Middle frontal gyrus (tissue), 1 donor: ENCODE results near the gene TAS2R41.

ENCODE experiments used
- DNase-seq: peaks from one replicate; pipeline ENCODE4 v3.0.0-alpha.2; 2015; ENCODE audit warnings: low spot score; ENCODE audit errors: extremely low spot score

Gene TAS2R41

DNA sequence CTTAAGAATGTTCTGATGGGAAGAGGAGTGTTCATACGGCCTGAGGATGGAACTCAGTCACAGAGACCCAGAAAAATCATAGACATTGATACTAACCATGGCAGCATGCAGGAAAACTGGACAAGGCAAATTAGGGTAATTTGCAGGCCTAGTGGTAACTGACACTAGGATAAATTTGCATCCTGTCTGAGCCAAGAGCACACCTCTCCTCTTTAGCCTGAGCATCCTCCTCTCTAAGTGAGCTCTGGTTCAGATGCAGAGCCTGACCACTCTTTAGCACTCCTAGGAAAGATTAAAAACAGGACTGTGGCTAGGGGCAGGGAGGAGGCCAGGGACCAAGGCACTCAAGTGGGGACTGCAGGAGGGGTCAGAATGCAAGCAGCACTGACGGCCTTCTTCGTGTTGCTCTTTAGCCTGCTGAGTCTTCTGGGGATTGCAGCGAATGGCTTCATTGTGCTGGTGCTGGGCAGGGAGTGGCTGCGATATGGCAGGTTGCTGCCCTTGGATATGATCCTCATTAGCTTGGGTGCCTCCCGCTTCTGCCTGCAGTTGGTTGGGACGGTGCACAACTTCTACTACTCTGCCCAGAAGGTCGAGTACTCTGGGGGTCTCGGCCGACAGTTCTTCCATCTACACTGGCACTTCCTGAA is at the start of gene TAS2R41:
TSS of gene TAS2R41 (plus strand) at position 373 of the 650 bp plus-strand sequence. CDS start at position 373, 0 bp downstream.
- no peak for DNase-seq

DNA sequence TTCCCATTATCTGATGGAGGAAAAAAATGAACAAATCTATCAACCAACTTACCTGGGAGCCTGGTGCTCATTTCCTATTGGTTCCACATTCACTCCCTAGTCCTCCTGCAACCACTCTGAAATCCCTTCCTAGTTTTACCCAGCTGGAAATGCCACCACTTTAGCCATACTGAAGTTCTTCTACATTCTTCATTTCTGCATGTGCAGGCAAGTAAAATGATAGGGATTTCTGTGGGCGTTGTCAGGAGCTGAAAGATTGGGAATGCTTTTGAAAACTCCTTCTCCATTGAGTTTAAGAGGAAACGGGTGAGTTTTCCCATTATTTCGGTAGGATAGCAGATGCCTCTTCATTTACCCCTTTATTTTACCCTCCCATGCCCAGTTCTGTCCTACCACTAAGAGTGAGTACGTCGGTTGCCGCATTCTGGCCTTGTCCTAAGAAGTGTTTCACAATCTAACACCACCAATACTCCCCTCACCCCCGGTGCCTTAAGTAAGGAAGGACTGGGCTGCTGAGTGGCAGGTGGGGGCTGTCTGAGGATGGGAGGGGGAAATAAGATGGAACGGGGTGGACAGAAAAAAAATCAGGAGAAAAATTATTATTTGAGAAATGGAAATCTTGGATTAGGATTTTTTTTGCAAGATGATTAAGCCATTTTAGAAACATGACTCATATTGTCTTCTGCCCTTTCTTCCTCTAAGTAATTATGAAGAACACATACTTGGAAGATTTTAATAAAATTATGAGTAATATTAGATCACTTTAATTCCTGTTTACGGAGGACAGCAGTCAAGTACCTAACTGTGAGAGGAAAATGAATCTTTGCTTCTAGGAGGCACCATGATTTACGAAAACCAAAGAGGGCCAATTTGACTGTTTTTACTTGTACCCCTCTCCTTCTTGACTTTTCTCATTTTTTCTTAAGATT is 47.6 kb upstream of the TAS2R41 start:
- DNase-seq = no peak

GRCh38 chr7:143431109-143431508 is 46.6 kb upstream of the TAS2R41 start:
- no peak for DNase-seq

GRCh38 chr7:143433759-143434158 is 43.9 kb upstream of the TAS2R41 start:
- DNase-seq = no peak

GRCh38 chr7:143434660-143435059 is 43.0 kb upstream of the TAS2R41 start:
- no peak for DNase-seq

- DNase-seq = no peak
These were observed 42.4 kb upstream of the TAS2R41 start for GRCh38 chr7:143435266-143435665.

GRCh38 chr7:143436325-143436946 is 41.2 kb upstream of the TAS2R41 start:
- no peak for DNase-seq

DNA sequence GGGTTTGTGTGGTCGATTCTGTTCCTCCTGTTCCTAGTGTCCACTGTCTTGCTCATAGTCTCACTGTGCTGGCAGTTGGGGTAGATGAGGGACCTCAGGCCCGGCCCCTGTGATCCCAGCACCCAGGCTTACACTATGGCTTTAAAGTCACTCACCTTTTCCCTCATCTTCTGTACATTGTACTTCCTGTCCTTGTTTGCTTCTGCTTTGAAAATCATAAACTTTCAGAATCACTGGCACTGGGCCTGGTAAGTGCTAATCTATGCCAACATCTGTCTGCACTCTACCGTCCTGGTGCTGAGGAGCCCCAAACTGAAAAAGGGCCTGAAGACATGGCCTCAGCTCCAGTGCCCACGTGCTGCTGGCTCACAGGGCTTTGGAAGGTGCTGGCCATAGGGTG is 40.1 kb upstream of the TAS2R41 start:
- no peak for DNase-seq

DNA sequence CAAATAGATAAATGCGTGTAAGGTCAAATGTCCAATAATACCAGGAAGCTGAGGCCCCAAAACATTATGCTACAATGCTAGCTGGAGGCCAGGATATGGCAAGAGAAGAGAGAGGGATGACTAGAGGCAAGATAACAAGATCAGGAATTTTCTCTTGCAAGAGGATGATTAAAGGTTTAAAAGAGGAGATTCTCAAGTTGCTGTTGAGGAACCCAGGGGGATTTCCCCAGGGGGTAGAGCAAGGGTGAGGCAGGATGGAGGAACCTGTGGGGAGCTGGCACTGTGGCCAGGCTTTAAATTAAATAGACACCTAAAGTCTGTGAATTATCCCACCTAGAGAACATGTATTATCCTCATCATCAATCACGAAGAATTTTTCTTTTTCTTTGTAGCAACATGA is 37.8 kb upstream of the TAS2R41 start:
- no peak for DNase-seq

GRCh38 chr7:143443153-143443552 is 34.5 kb upstream of the TAS2R41 start, which contains the start of gene TAS2R60:
Gene TAS2R60 (plus strand): TSS chr7:143443453. CDS start chr7:143443453, 0 bp downstream.
- no peak for DNase-seq

DNA sequence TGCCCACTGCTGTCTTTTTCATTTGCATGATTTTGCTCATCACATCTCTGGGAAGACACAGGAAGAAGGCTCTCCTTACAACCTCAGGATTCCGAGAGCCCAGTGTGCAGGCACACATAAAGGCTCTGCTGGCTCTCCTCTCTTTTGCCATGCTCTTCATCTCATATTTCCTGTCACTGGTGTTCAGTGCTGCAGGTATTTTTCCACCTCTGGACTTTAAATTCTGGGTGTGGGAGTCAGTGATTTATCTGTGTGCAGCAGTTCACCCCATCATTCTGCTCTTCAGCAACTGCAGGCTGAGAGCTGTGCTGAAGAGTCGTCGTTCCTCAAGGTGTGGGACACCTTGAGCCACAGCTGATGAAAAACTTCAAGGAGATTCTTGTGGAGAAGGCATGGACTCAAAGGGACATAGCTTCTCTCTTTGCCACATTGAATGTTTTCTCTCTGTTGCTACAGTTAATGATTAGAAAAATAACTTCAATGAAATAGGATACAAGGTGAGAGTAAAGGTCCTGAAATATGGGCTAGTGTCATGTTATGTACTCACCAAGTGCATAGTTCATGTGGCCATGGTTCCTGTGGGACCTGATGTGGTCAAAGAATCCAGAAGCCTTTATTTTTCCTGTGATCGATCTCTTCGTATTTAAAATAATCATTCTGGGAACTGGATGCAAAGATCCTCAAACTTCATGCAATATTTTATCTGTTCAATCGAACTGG is 33.5 kb upstream of the TAS2R41 start:
- no peak for DNase-seq

GRCh38 chr7:143444785-143445184 is 32.9 kb upstream of the TAS2R41 start:
- DNase-seq = no peak

DNA sequence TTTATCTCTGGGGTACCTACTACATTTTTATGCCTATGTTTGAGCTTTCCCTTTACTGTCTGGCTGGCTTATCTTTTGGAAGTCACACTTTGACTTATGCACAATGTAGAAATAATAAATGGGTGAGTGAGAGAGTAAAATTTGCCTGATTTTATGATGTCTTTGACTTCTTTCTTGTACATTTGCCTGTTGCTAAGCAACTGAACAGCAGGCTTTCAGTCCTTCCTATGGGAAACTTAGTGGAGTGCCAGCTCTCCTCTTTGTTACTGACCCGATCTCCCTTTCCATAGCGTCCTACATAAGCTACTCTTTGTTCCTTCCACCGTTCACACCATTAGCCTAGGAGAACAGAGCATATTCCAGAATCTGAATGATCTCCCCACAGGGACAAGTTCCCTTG is 30.2 kb upstream of the TAS2R41 start:
- DNase-seq = no peak

DNA sequence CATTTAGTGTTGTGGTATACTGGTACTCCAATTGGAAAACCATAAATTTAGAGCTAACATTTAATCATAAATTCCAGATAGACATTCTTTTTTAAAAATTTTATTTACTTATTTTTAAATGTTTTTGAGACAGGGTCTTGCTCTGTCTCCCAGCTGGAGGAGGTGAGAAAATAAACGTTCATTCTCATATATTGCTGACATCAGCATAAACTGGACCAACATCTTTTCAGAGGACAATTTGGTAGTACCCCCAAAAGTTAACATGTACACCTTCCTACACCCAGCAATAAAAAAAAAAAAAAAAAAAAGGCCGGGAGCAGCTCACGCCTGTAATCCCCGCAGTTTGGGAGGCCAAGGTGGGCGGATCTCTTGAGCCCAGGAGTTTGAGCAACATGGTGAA is 29.2 kb upstream of the TAS2R41 start:
- no peak for DNase-seq

GRCh38 chr7:143449793-143450192 is 27.9 kb upstream of the TAS2R41 start:
- no peak for DNase-seq

DNA sequence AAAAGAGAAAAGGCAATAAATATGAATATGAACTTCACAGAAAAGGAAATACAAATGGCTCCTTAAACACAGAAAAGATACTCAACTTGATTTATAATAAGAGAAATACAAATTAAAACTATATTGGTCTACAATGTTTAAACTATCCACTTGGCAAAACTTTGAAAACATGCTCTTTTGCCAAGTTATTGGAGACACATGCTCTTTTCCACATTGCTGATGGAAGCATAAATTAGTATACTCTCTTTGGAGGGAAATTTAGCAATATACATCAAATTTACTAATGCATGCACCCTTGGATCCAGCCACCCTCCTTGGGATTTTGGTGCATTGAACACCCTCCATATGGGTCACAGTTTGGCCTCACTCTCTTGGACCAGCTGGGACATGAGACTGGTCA is 26.6 kb upstream of the TAS2R41 start:
- DNase-seq = no peak

DNA sequence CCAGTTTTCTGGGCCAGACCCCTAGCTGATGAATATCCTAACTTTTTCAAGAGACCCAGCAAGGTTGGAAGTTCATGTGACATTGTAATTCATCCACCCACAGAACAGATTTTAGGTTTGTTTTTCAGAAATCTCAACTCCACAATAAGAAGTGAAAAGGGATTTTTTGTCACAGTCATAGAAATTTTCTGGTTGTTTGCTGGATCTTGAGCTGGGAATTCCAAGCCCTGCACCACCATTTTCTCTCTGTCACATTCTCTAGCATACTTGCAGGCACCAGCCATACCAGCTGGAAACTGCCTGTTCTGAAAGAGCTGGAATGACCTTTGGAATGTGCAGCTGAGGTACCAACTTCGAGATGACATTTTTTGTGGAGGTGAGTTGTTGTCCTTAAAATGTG is 25.9 kb upstream of the TAS2R41 start:
- no peak for DNase-seq

GRCh38 chr7:143452495-143452894 is 25.2 kb upstream of the TAS2R41 start:
- DNase-seq = no peak

- no peak for DNase-seq
These were observed 23.5 kb upstream of the TAS2R41 start for GRCh38 chr7:143454091-143454680.

DNA sequence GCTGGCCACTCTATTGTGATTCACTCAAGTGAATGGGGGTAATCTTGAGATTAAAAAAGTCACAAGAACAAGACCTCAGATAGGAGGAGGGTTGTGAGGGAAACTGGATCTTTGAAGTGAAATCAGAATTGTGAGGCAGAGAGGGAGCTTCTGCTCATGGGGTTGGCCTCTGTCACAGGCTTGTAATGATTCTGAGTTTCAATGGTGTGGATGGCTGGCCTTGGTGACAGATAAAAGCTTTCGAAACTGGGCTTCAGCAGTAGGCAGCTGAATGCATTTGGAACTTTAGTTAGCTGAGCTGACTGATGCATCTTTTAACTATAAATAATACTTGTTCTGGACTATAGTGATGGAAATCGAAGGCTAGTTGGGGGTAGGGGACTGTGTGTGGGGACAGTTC is 22.2 kb upstream of the TAS2R41 start:
- no peak for DNase-seq

DNA sequence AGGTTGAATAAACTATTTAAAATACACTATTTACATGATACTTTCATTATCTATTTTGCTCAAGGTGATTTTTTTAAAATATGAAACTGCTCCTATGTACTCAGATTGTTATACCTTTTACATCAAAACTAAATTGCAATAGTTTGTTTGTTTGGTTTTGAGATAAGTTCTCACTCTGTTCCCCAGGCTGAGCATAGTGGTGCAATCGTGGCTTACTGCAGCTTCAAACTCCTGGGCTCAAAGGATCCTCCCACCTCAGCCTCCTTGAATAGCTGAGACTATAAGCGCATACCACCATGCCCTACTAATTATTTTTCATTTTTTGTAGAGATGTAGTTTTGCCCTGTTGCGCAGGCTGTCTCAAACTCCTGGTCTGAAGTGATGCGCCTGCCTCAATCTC is 21.7 kb upstream of the TAS2R41 start:
- DNase-seq = no peak
